Right ventricle myocardium inferior (tissue), 1 donor: ENCODE measurements around the gene KRTAP25-1. TPM values are rescaled to one million over a fixed set of nuclear protein-coding genes. Genes with fewer than 3 reads are reported as not detected.

Experiments
- ATAC-seq: fragments of 200-7000 bp; cut with Tn5 transposase; one replicate; pipeline ENCODE4 v1.9.1; 2020; ENCODE audit warnings: mild to moderate bottlenecking, moderate library complexity
- DNase-seq: peaks from one replicate; pipeline ENCODE4 v3.0.0; 2021; ENCODE audit errors: missing footprints
- intact Hi-C: fragments of 100-400 bp; cut with DNase I; formaldehyde crosslinking; loops from one replicate; pipeline ENCODE4 v1.11.0; 2022
- long read RNA-seq: library from polyadenylated mRNA; unstranded; transcript quantifications from one replicate; pipeline ENCODE4 v2.0.0, GENCODE V29; 2021
- total RNA-seq: library from RNA; stranded (reverse); fragmentation: NEBNext Ultra II Directional; extraction: Animal tissue kit (Norgen Biotek cat#: 25700); gene quantifications from one replicate; pipeline ENCODE4 v1.2.1, GENCODE V29; 2021
- donor health status: DM: no; HTN: yes; CAD: no; lungs with severe emphysema.

KRTAP25-1 gene
- total RNA-seq, result not detected
- long read RNA-seq, result 0 reads

- ATAC-seq, result no peak
- intact Hi-C loops, result no loop called here
Observed at GRCh38 chr21:30289215-30289614, at the start of gene KRTAP25-1. Gene KRTAP25-1, minus strand, starts transcription at chr21:30289514. Its CDS starts 24 bp downstream, at chr21:30289490.

GRCh38 chr21:30338717-30339116 is 49.4 kb upstream of the KRTAP25-1 start:
- intact Hi-C loops, result no loop called here
- DNase-seq (no peak), ATAC-seq (no peak)

More at GRCh38 chr21:30289215-30289614, at the start of gene KRTAP25-1:
- DNase-seq, result no peak

GRCh38 chr21:30337772-30338171 is 48.5 kb upstream of the KRTAP25-1 start:
- ATAC-seq (no peak), DNase-seq (no peak)
- intact Hi-C loops, result no loop called here

GRCh38 chr21:30337276-30337744 is 48.0 kb upstream of the KRTAP25-1 start, which contains the start of gene KRTAP27-1:
Gene KRTAP27-1, minus strand, starts transcription at chr21:30337694. Its CDS starts 26 bp downstream, at chr21:30337668.
- no peak for DNase-seq
- ATAC-seq, result no peak
- intact Hi-C loops, result no loop called here

GRCh38 chr21:30336596-30336995 is 47.3 kb upstream of the KRTAP25-1 start:
- no peak for ATAC-seq

GRCh38 chr21:30333736-30334135 is 44.4 kb upstream of the KRTAP25-1 start:
- ATAC-seq, result no peak

More at GRCh38 chr21:30336596-30336995, 47.3 kb upstream of the KRTAP25-1 start:
- intact Hi-C loops, result no loop called here
- no peak for DNase-seq

GRCh38 chr21:30332681-30333080 is 43.4 kb upstream of the KRTAP25-1 start:
- ATAC-seq, result no peak
- intact Hi-C loops, result no loop called here
- DNase-seq, result no peak

More at GRCh38 chr21:30333736-30334135, 44.4 kb upstream of the KRTAP25-1 start:
- intact Hi-C loops, result no loop called here
- DNase-seq, result no peak

- intact Hi-C loops, result no loop called here
- DNase-seq, result no peak
- no peak for ATAC-seq
Observed at GRCh38 chr21:30329203-30329875, 40.0 kb upstream of the KRTAP25-1 start.

- intact Hi-C loops, result no loop called here
- DNase-seq, result no peak
- no peak for ATAC-seq
Observed at GRCh38 chr21:30326390-30326789, 37.1 kb upstream of the KRTAP25-1 start.

- no peak for DNase-seq
- no peak for ATAC-seq
- intact Hi-C loops, result no loop called here
Observed at GRCh38 chr21:30320215-30320614, 30.9 kb upstream of the KRTAP25-1 start, which contains the start of gene KRTAP26-1. Gene KRTAP26-1, minus strand, starts transcription at chr21:30320315. Its CDS starts 280 bp downstream, at chr21:30320035.

GRCh38 chr21:30315701-30316100 is 26.4 kb upstream of the KRTAP25-1 start:
- intact Hi-C loops, result no loop called here
- ATAC-seq, result no peak
- DNase-seq, result no peak

GRCh38 chr21:30306884-30307283 is 17.6 kb upstream of the KRTAP25-1 start:
- DNase-seq, result no peak
- intact Hi-C loops, result no loop called here

GRCh38 chr21:30305136-30305535 is 15.8 kb upstream of the KRTAP25-1 start:
- no peak for DNase-seq
- intact Hi-C loops, result no loop called here
- no peak for ATAC-seq

More at GRCh38 chr21:30306884-30307283, 17.6 kb upstream of the KRTAP25-1 start:
- ATAC-seq, result no peak

GRCh38 chr21:30282850-30283249 is 6.5 kb downstream of the KRTAP25-1 start, which contains the start of gene KRTAP24-1:
Gene KRTAP24-1, minus strand, starts transcription at chr21:30282950. Its CDS starts 18 bp downstream, at chr21:30282932.
- intact Hi-C loops, result no loop called here
- no peak for ATAC-seq

GRCh38 chr21:30271611-30272010 is 17.7 kb downstream of the KRTAP25-1 start:
- ATAC-seq, result no peak
- no peak for DNase-seq
- intact Hi-C loops, result no loop called here

More at GRCh38 chr21:30282850-30283249, 6.5 kb downstream of the KRTAP25-1 start, which contains the start of gene KRTAP24-1:
- DNase-seq, result no peak

GRCh38 chr21:30271156-30271555 is 18.2 kb downstream of the KRTAP25-1 start:
- ATAC-seq (no peak), DNase-seq (no peak)
- intact Hi-C loops, result no loop called here

GRCh38 chr21:30269803-30270530 is 19.3 kb downstream of the KRTAP25-1 start:
- DNase-seq (no peak), ATAC-seq (no peak)
- intact Hi-C loops, result no loop called here

GRCh38 chr21:30268608-30269197 is 20.6 kb downstream of the KRTAP25-1 start:
- no peak for DNase-seq
- intact Hi-C loops, result no loop called here
- no peak for ATAC-seq

GRCh38 chr21:30257773-30258172 is 31.5 kb downstream of the KRTAP25-1 start:
- ATAC-seq (no peak), DNase-seq (no peak)
- intact Hi-C loops, result loop anchor here (10.0 kb wide), 1 partner anchor 183 kb away; no protein-coding TSS in a partner anchor
